T-cell (primary cell): ENCODE results near the gene SLC18B1. TPM values are rescaled to one million over a fixed set of nuclear protein-coding genes. Genes with fewer than 3 reads are reported as not detected.

Experiments
- ATAC-seq, 4 experiments: fragments of 200-7000 bp in 3 of 4; fragments of 150-1000 bp in 1 of 4; cut with Tn5 transposase; replicated peaks in 1 of 4; 1 replicate in 3 of 4; 2 replicates in 1 of 4; pipeline ENCODE4 v1.10.0; 2021; ENCODE audit warnings: moderate library complexity in 3 of 4, mild to moderate bottlenecking in 2 of 4, moderate number of reproducible peaks in 1 of 4
- CTCF ChIA-PET, 2 donors: fragments of 300-600 bp; sonication (Branson Sonifier 250); formaldehyde crosslinking; loops; one replicate each; lab custom pipeline; 2022; ENCODE audit warnings: antibody characterized with exemption in 2 of 2; lab: Charles Lee
- POLR2A ChIA-PET, 2 donors: fragments of 300-600 bp; sonication (Branson Sonifier 250); formaldehyde crosslinking; loops; one replicate each; lab custom pipeline; 2022; ENCODE audit warnings: antibody characterized with exemption in 2 of 2; lab: Charles Lee
- DNase-seq, 35 experiments: peaks; one replicate each; pipeline versions ENCODE4 v3.0.0 to v3.0.0-alpha.2; 2013 to 2023
- H3K27ac ChIP-seq: one replicate; pipeline ENCODE4 v1.5.1; 2013; ENCODE audit warnings: low read length
- H3K27me3 ChIP-seq, 2 experiments: replicated peaks in 1 of 2; 1 replicate in 1 of 2; 2 replicates in 1 of 2; pipeline versions ENCODE4 v1.6.1 to v1.7.0; 2013; ENCODE audit warnings: low read length in 1 of 2, mixed read lengths in 1 of 2; ENCODE audit not compliant: control insufficient read depth in 2 of 2, insufficient read depth in 2 of 2; ENCODE audit errors: extremely low read depth in 1 of 2
- H3K36me3 ChIP-seq, 2 donors: 1 replicate in 1 of 2; 2 replicates in 1 of 2; pipeline versions ENCODE4 v1.6.1 to v1.7.0; 2013; ENCODE audit warnings: low read length in 1 of 2; ENCODE audit not compliant: control insufficient read depth in 2 of 2, insufficient read depth in 1 of 2; ENCODE audit errors: extremely low read depth in 1 of 2
- H3K4me1 ChIP-seq, 2 experiments: 1 replicate in 1 of 2; 2 replicates in 1 of 2; pipeline versions ENCODE4 v1.6.1 to v1.7.0; 2013; ENCODE audit warnings: low read length in 2 of 2, mixed read lengths in 1 of 2; ENCODE audit not compliant: insufficient read depth in 2 of 2, control insufficient read depth in 1 of 2; ENCODE audit errors: extremely low read depth in 1 of 2
- H3K4me3 ChIP-seq, 2 donors: 1 replicate in 1 of 2; 2 replicates in 1 of 2; pipeline versions ENCODE4 v1.5.1 to v1.7.0; 2013; ENCODE audit warnings: mild to moderate bottlenecking in 2 of 2, low read length in 1 of 2, moderate library complexity in 1 of 2; ENCODE audit not compliant: control insufficient read depth in 1 of 2; ENCODE audit errors: extremely low read depth in 1 of 2
- H3K9me3 ChIP-seq: 2 replicates; pipeline ENCODE4 v1.7.0; 2013
- H3K27ac Mint-ChIP-seq, 2 donors: one replicate each; pipeline ENCODE4 v1.8.0; 2020 to 2021; ENCODE audit warnings: mild to moderate bottlenecking in 2 of 2, mixed read lengths in 2 of 2
- H3K27me3 Mint-ChIP-seq, 2 donors: one replicate each; pipeline ENCODE4 v1.8.0; 2021 to 2022; ENCODE audit warnings: mixed read lengths in 2 of 2
- H3K36me3 Mint-ChIP-seq: one replicate; pipeline ENCODE4 v1.8.0; 2021; ENCODE audit warnings: mixed read lengths
- H3K4me1 Mint-ChIP-seq, 3 donors: one replicate each; pipeline ENCODE4 v1.8.0; 2020 to 2022; ENCODE audit warnings: mixed read lengths in 3 of 3, mild to moderate bottlenecking in 1 of 3
- H3K4me3 Mint-ChIP-seq, 3 donors: one replicate each; pipeline ENCODE4 v1.8.0; 2020 to 2022; ENCODE audit warnings: mild to moderate bottlenecking in 3 of 3, mixed read lengths in 3 of 3, moderate library complexity in 3 of 3
- H3K9me3 Mint-ChIP-seq, 3 donors: one replicate each; pipeline ENCODE4 v1.8.0; 2020 to 2022; ENCODE audit warnings: mixed read lengths in 3 of 3
- WGBS: methylation state at CpG from one replicate; pipeline ENCODE4 v1.1.5; 2013; ENCODE audit warnings: missing lambda C conversion rate; ENCODE audit not compliant: insufficient coverage; 5-methylcytosine and 5-hydroxymethylcytosine counted together
- total RNA-seq, 35 experiments: library from RNA in 6 of 35; stranded (reverse) in 6 of 35; fragments of 120-200 nt in 1 of 35; gene quantifications; one replicate each; pipeline versions ENCODE4 v1.2.1 to v1.2.4 and lab custom pipeline; 2013 to 2026

The SLC18B1 gene
- total RNA-seq, 5 donors from 2014 or later (not counting 1 experiment from before 2014, with no cell fraction given): 5.5 to 15.8 (median 13.0) TPM

GRCh38 chr6:132733283-132733682 is 65.2 kb downstream of the SLC18B1 start:
- H3K27ac ChIP-seq: no peak overlapping the region
- peaks cover 0 to 2% of the 10 kb centered on the region in 2 experiments for H3K4me1 ChIP-seq
- Mint-ChIP-seq H3K4me1 (peaks cover 7 to 13% (median 10%) of the 10 kb centered on the region in 3 donors), H3K27me3 (peaks cover 0 to 3% of the 10 kb centered on the region in 2 donors), H3K36me3 (no peaks in the 10 kb centered on the region), H3K27ac (no peak overlapping the region), H3K4me3 (no peak overlapping the region), H3K9me3 (peaks cover 0 to 3% (median 3%) of the 10 kb centered on the region in 3 donors)
- H3K9me3 ChIP-seq: peaks cover 2% of the 10 kb centered on the region
- POLR2A ChIA-PET: no interaction called here
- CTCF ChIA-PET: no interaction called here
- H3K27me3 ChIP-seq: no peaks in the 10 kb centered on the region
- no peak overlapping the region for H3K4me3 ChIP-seq
- DNase-seq: no peak
- no peak for ATAC-seq
- no CpG with 5 or more reads among the region's 2 CpGs for WGBS
- H3K36me3 ChIP-seq: no peaks in the 10 kb centered on the region

- Histone ChIP-seq H3K9me3 (no peaks in the 10 kb centered on the region), H3K4me3 (no peak overlapping the region), H3K27ac (no peak overlapping the region), H3K4me1 (no peaks in the 10 kb centered on the region), H3K36me3 (no peaks in the 10 kb centered on the region), H3K27me3 (no peaks in the 10 kb centered on the region)
- POLR2A ChIA-PET: no interaction called here
- Mint-ChIP-seq H3K27ac (no peak overlapping the region), H3K36me3 (no peaks in the 10 kb centered on the region), H3K4me1 (peaks cover 0 to 5% (median 2%) of the 10 kb centered on the region in 3 donors), H3K27me3 (no peaks in the 10 kb centered on the region), H3K9me3 (no peaks in the 10 kb centered on the region), H3K4me3 (no peak overlapping the region)
- no peak for ATAC-seq
- WGBS: no CpG with 5 or more reads among the region's 2 CpGs
- DNase-seq: no peak
- CTCF ChIA-PET: no interaction called here
Measured at GRCh38 chr6:132731086-132731485, 67.4 kb downstream of the SLC18B1 start.

GRCh38 chr6:132730560-132730959 is 67.9 kb downstream of the SLC18B1 start:
- ChIA-PET CTCF (no interaction called here), POLR2A (no interaction called here)
- DNase-seq: no peak
- Histone ChIP-seq H3K27ac (no peak overlapping the region), H3K4me3 (no peak overlapping the region), H3K9me3 (no peaks in the 10 kb centered on the region), H3K36me3 (no peaks in the 10 kb centered on the region), H3K4me1 (no peaks in the 10 kb centered on the region), H3K27me3 (no peaks in the 10 kb centered on the region)
- Mint-ChIP-seq H3K27ac (no peak overlapping the region), H3K9me3 (no peaks in the 10 kb centered on the region), H3K4me3 (no peak overlapping the region), H3K4me1 (peaks cover 0 to 6% (median 0%) of the 10 kb centered on the region in 3 donors), H3K27me3 (no peaks in the 10 kb centered on the region), H3K36me3 (no peaks in the 10 kb centered on the region)
- no CpG with 5 or more reads among the region's 3 CpGs for WGBS
- no peak for ATAC-seq

- POLR2A ChIA-PET: no interaction called here
- WGBS: 100% methylated on average over 1 of the region's 4 CpGs
- Histone ChIP-seq H3K27ac (no peak overlapping the region), H3K4me3 (no peak overlapping the region), H3K36me3 (no peaks in the 10 kb centered on the region), H3K9me3 (no peaks in the 10 kb centered on the region), H3K4me1 (no peaks in the 10 kb centered on the region), H3K27me3 (no peaks in the 10 kb centered on the region)
- DNase-seq (no peak), ATAC-seq (no peak)
- H3K36me3 Mint-ChIP-seq: no peaks in the 10 kb centered on the region
- no peak overlapping the region for H3K4me3 Mint-ChIP-seq
- H3K4me1 Mint-ChIP-seq: peaks cover 0 to 6% (median 0%) of the 10 kb centered on the region in 3 donors
- CTCF ChIA-PET: interaction anchor here in 1 of 2 donors (0.5 to 1.1 kb wide), 2 partner anchors 74 to 185 kb away, joined by 3 to 7 read pairs; no protein-coding TSS in a partner anchor
- H3K9me3 Mint-ChIP-seq: no peaks in the 10 kb centered on the region
- H3K27ac Mint-ChIP-seq: no peak overlapping the region
- no peaks in the 10 kb centered on the region for H3K27me3 Mint-ChIP-seq
Measured at GRCh38 chr6:132728616-132729015, 69.8 kb downstream of the SLC18B1 start.

- Mint-ChIP-seq H3K36me3 (no peaks in the 10 kb centered on the region), H3K9me3 (no peaks in the 10 kb centered on the region), H3K4me3 (no peak overlapping the region), H3K4me1 (peaks cover 0 to 6% (median 0%) of the 10 kb centered on the region in 3 donors), H3K27ac (no peak overlapping the region), H3K27me3 (no peaks in the 10 kb centered on the region)
- Histone ChIP-seq H3K9me3 (no peaks in the 10 kb centered on the region), H3K27me3 (no peaks in the 10 kb centered on the region), H3K4me1 (no peaks in the 10 kb centered on the region), H3K36me3 (no peaks in the 10 kb centered on the region), H3K27ac (no peak overlapping the region), H3K4me3 (no peak overlapping the region)
- DNase-seq (no peak), ATAC-seq (no peak)
- CTCF ChIA-PET: no interaction called here
- POLR2A ChIA-PET: no interaction called here
- no CpG with 5 or more reads among the region's 4 CpGs for WGBS
Measured at GRCh38 chr6:132726608-132726975, 71.8 kb downstream of the SLC18B1 start.

- Histone ChIP-seq H3K9me3 (no peaks in the 10 kb centered on the region), H3K27ac (no peak overlapping the region), H3K4me1 (no peaks in the 10 kb centered on the region), H3K27me3 (no peaks in the 10 kb centered on the region), H3K4me3 (no peak overlapping the region), H3K36me3 (no peaks in the 10 kb centered on the region)
- ATAC-seq: no peak
- ChIA-PET CTCF (no interaction called here), POLR2A (no interaction called here)
- Mint-ChIP-seq H3K9me3 (no peaks in the 10 kb centered on the region), H3K4me1 (peaks cover 0 to 6% (median 0%) of the 10 kb centered on the region in 3 donors), H3K27me3 (no peaks in the 10 kb centered on the region), H3K4me3 (no peak overlapping the region), H3K27ac (no peak overlapping the region), H3K36me3 (no peaks in the 10 kb centered on the region)
- 29% methylated on average over 1 of the region's 6 CpGs for WGBS
- no peak for DNase-seq
Measured at GRCh38 chr6:132725947-132726607, 72.4 kb downstream of the SLC18B1 start.
